ENCODE data around the gene TRIM43. TPM values are rescaled to one million over a fixed set of nuclear protein-coding genes. Genes with fewer than 3 reads are reported as not detected.
"Not testable (repeated sequence)": the region's sequence is repeated elsewhere in the genome, so short reads cannot be mapped to it uniquely, and the experiment has no call there.

TRIM43 gene
- total RNA-seq, 2 donors from 2014 or later = not detected

GRCh38 chr2:95645312-95645711 is 53.5 kb downstream of the TRIM43 start:
- DNase-seq; H3K4me1 ChIP-seq; H3K36me3 ChIP-seq (replicated peaks in 1 of 2; ENCODE audit: insufficient read depth in 1 of 2, low read depth in 2 of 2); H3K9me3 ChIP-seq; ATAC-seq; H3K27me3 ChIP-seq; intact Hi-C loops (cut with DNase I); H3K27ac ChIP-seq; H3K4me3 ChIP-seq: not testable (repeated sequence)
- WGBS, 2 donors = no CpG with 5 or more reads among the region's 2 CpGs

DNA sequence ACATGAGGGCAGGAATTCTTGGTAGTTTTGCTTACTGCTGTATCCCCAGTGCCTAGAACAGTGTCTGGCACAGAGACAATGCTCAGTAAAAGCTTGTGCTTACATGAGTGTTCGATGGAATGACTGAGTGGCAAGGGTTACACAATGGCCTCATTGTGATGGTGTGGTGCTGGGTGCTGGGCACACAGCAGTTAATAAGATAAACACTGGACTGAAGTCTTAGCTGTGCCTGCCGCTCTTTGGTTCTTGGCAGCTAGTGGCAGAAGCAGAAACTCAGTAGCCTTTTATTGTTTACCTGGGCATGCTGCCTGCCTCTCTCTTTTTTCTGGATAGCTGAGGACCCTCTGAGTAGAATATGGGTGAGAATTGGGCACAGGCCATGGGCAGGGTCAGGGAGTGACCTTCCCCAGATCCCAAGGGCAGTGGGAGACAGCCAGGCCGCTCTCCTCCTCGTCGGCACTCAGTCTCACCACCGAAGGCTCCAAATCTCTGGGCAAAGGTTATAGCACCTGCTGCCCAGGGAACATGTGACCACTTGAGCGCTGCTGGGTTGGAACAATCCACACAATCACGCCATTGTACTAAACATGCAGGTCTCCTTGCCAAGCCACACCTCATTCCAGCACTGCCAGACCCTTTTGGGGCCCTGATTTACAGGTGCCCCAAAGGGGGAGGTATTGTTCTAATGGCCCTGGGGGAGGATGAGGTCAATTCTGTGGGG is 54.6 kb downstream of the TRIM43 start:
- H3K9me3 ChIP-seq; H3K4me1 ChIP-seq; DNase-seq; H3K4me3 ChIP-seq; H3K36me3 ChIP-seq (replicated peaks in 1 of 2; ENCODE audit: insufficient read depth in 1 of 2, low read depth in 2 of 2); H3K27ac ChIP-seq; H3K27me3 ChIP-seq; intact Hi-C loops (cut with DNase I): not testable (repeated sequence)
- peak; percentile 91 for ATAC-seq
- WGBS, 2 donors = no CpG with 5 or more reads among the region's 8 CpGs

DNA sequence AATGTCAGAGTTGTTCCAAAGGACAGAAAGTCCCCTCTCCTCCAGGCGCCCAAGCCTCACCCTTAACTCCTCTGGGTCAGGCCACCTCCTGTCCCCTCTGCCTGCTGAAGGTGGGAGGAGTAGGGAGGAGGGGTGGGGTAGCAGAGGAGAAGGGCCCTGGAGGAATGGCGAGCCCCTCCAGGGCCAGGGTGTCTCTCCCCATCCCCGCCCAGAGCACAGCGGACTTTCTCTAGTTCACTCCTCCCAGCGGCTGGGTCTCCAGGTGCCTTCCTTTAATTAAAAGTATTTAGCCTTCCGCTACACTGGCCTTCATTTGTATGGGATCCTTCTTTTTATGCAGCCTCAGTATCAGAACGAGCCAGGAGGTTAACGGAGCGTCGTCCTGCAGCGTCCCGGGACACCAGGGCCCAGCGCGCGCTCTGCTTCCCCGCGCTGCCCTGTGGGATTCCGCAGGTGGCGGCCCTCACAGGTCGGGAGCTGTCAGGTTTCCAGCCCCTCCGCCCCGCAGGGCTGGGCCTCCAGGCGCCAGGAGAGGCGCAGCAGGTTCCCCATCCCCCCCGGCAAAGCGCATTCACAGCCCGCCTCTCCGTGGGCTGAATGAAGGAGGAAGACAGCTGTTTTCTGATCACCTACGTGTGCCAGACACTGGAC is 57.2 kb downstream of the TRIM43 start:
- H3K27me3 ChIP-seq; H3K4me3 ChIP-seq; DNase-seq; H3K4me1 ChIP-seq; ATAC-seq; intact Hi-C loops (cut with DNase I); H3K27ac ChIP-seq; H3K9me3 ChIP-seq; H3K36me3 ChIP-seq (replicated peaks in 1 of 2; ENCODE audit: insufficient read depth in 1 of 2, low read depth in 2 of 2): not testable (repeated sequence)
- 62 to 73% methylated on average over 7 to 10 of the region's 29 CpGs for WGBS, 2 donors

Small RNA genes lying within 50 kb of the gene (small RNA-seq; reads per million reads assigned to genes)
- gene AC009237.4 (not detected), gene AC009237.7 (not detected)

Other genes starting within 250 kb of the TRIM43 start
- gene FAHD2A, start 189.3 kb upstream of the TRIM43 start, total RNA-seq = 10 to 100 TPM; 15.2 to 18.9 TPM
- gene TRIM43B, start 107.2 kb upstream of the TRIM43 start, total RNA-seq = not detected